Prostate gland (tissue), 2 donors: ENCODE results near the gene CDYL.

Experiments
- CTCF ChIP-seq, 4 experiments: fragments of 200-600 bp in 2 of 4; fragments of 450-650 bp in 2 of 4; sonication (generic) in 2 of 4; IDR thresholded peaks; 1 replicate in 3 of 4; 2 replicates in 1 of 4; pipeline ENCODE4 v1.5.1; 2016 to 2019; ENCODE audit warnings: antibody characterized with exemption in 4 of 4, mild to moderate bottlenecking in 2 of 4, moderate library complexity in 2 of 4
- POLR2A ChIP-seq: fragments of 450-650 bp; IDR thresholded peaks from one replicate; pipeline ENCODE4 v1.6.1; 2016; ENCODE audit warnings: antibody characterized with exemption, mild to moderate bottlenecking

- TF ChIP-seq POLR2A (no peak), CTCF (IDR thresholded peaks at IDR 0.05) (no peak)
These were observed 38.0 kb downstream of the CDYL start for GRCh38 chr6:4814212-4814611.
